WERI-Rb-1 (cell line): Measurements from ENCODE around the gene ADGRG1.

Experiments
- DNase-seq: peaks from one replicate; pipeline ENCODE4 v3.0.0-alpha.2; 2020
- H3K27ac ChIP-seq: fragments of 250-450 bp; sonication (Bioruptor Pico); 2 replicates; pipeline ENCODE4 v1.5.1; 2020; ENCODE audit warnings: mild to moderate bottlenecking, moderate library complexity
- H3K27me3 ChIP-seq: fragments of 250-450 bp; sonication (Bioruptor Pico); 2 replicates; pipeline ENCODE4 v1.5.1; 2021; ENCODE audit warnings: mild to moderate bottlenecking, low read depth, moderate library complexity; ENCODE audit not compliant: insufficient read depth, severe bottlenecking
- H3K36me3 ChIP-seq: fragments of 250-450 bp; sonication (Bioruptor Pico); 2 replicates; pipeline ENCODE4 v1.5.1; 2020; ENCODE audit warnings: mild to moderate bottlenecking, moderate library complexity
- H3K4me3 ChIP-seq: 2 replicates; pipeline ENCODE4 v1.5.1; 2011; ENCODE audit warnings: low read depth, mild to moderate bottlenecking, control low read depth, low read length
- H3K9me3 ChIP-seq: fragments of 250-450 bp; sonication (Bioruptor Pico); 2 replicates; pipeline ENCODE4 v1.5.1; 2021; ENCODE audit warnings: mild to moderate bottlenecking, moderate library complexity; ENCODE audit not compliant: severe bottlenecking
- CTCF ChIP-seq: IDR thresholded peaks from 2 replicates; pipeline ENCODE4 v1.5.1; 2011; ENCODE audit warnings: low read depth, mild to moderate bottlenecking, control low read depth, inconsistent platforms, low read length

Gene ADGRG1

GRCh38 chr16:57694231-57694724 lies 65.8 kb downstream of the ADGRG1 start:
- Histone ChIP-seq H3K36me3 (no peaks in the 10 kb centered on the region), H3K9me3 (no peaks in the 10 kb centered on the region), H3K4me3 (no peak overlapping the region), H3K27me3 (no peaks in the 10 kb centered on the region), H3K27ac (no peak overlapping the region; the same call in 1 of the 2 replicates)
- no peak for DNase-seq
- no peak for TF ChIP-seq CTCF

GRCh38 chr16:57694725-57695679 lies 66.6 kb downstream of the ADGRG1 start, which contains the start of gene DRC7:
DRC7 (plus strand) TSS chr16:57694806; CDS start chr16:57697950, 3,144 bp downstream.
- peak; percentile 70 for DNase-seq
- Histone ChIP-seq H3K27me3 (no peaks in the 10 kb centered on the region), H3K36me3 (no peaks in the 10 kb centered on the region), H3K27ac (no peak within 1 kb of the TSS; the same call in 1 of the 2 replicates), H3K9me3 (no peaks in the 10 kb centered on the region), H3K4me3 (no peak within 1 kb of the TSS; the same call in 1 of the 2 replicates)
- TF ChIP-seq CTCF: no peak

- Histone ChIP-seq H3K27me3 (no peaks in the 10 kb centered on the region), H3K9me3 (no peaks in the 10 kb centered on the region), H3K36me3 (no peaks in the 10 kb centered on the region), H3K4me3 (no peak overlapping the region), H3K27ac (no peak overlapping the region)
- no peak for TF ChIP-seq CTCF
- DNase-seq: no peak
Measured at GRCh38 chr16:57695680-57696069, 67.2 kb downstream of the ADGRG1 start.

GRCh38 chr16:57696240-57696639 lies 67.8 kb downstream of the ADGRG1 start:
- H3K4me3 ChIP-seq: no peak overlapping the region
- DNase-seq: no peak
- H3K27me3 ChIP-seq: no peaks in the 10 kb centered on the region
- H3K27ac ChIP-seq: no peak overlapping the region
- no peaks in the 10 kb centered on the region for H3K9me3 ChIP-seq
- no peak for TF ChIP-seq CTCF
- H3K36me3 ChIP-seq: no peaks in the 10 kb centered on the region

GRCh38 chr16:57697896-57698537 lies 69.6 kb downstream of the ADGRG1 start:
- Histone ChIP-seq H3K9me3 (no peaks in the 10 kb centered on the region), H3K36me3 (no peaks in the 10 kb centered on the region), H3K27me3 (no peaks in the 10 kb centered on the region), H3K4me3 (no peak overlapping the region), H3K27ac (no peak overlapping the region)
- no peak for DNase-seq
- no peak for TF ChIP-seq CTCF
